SK-N-SH (cell line): ENCODE data around the gene TOPAZ1. TPM values are rescaled to one million over a fixed set of nuclear protein-coding genes. Genes with fewer than 3 reads are reported as not detected.

Experiments used
- CTCF ChIA-PET: fragments of 300-600, 350-600 bp; formaldehyde crosslinking; extraction: SDS; loops from one replicate; lab custom pipeline; 2021; lab: Yijun Ruan, JAX
- POLR2A ChIA-PET: fragments of 350-600 bp; sonication (Branson Sonifier 250); formaldehyde crosslinking; extraction: SDS; loops from one replicate; lab custom pipeline; 2020; ENCODE audit warnings: antibody characterized with exemption, inconsistent platforms; lab: Yijun Ruan, JAX
- DNase-seq: peaks from one replicate; pipeline ENCODE4 v3.0.0; 2012
- H2AFZ ChIP-seq: fragments of 200-600 bp; sonication (generic); 2 replicates; pipeline ENCODE4 v1.8.1; 2016; ENCODE audit warnings: antibody characterized with exemption, mild to moderate bottlenecking, low read depth
- H3F3A ChIP-seq: fragments of 200-600 bp; sonication (generic); replicated peaks from 2 replicates; pipeline ENCODE3; 2016; ENCODE audit warnings: antibody characterized with exemption, mild to moderate bottlenecking; ENCODE audit not compliant: insufficient read depth
- H3K27ac ChIP-seq, 2 experiments: fragments of 200-500 bp in 1 of 2; fragments of 200-600 bp in 1 of 2; sonication (Bioruptor generic) in 1 of 2; sonication (generic), shearing (Covaris generic) in 1 of 2; 2 replicates each; pipeline versions ENCODE4 v1.5.1 to v1.6.1; 2014 to 2016; ENCODE audit warnings: low read depth in 2 of 2, inconsistent platforms in 1 of 2, low read length in 1 of 2, mild to moderate bottlenecking in 1 of 2, mixed read lengths in 1 of 2
- H3K27me3 ChIP-seq: fragments of 200-600 bp; sonication (generic), shearing (Covaris generic); 2 replicates; pipeline ENCODE4 v1.6.1; 2016; ENCODE audit warnings: mixed run types; ENCODE audit not compliant: insufficient read depth
- H3K36me3 ChIP-seq, 2 experiments: fragments of 200-500 bp in 1 of 2; fragments of 200-600 bp in 1 of 2; sonication (Bioruptor generic) in 1 of 2; sonication (generic) in 1 of 2; replicated peaks in 1 of 2; 2 replicates each; pipeline versions ENCODE3 to v1.5.1; 2014 to 2016; ENCODE audit warnings: low read length in 1 of 2, mild to moderate bottlenecking in 1 of 2; ENCODE audit not compliant: insufficient read depth in 2 of 2, control insufficient read depth in 1 of 2
- H3K4me1 ChIP-seq, 2 experiments: fragments of 200-500 bp in 1 of 2; fragments of 200-600 bp in 1 of 2; sonication (Bioruptor generic) in 1 of 2; sonication (generic), shearing (Covaris generic) in 1 of 2; 2 replicates each; pipeline versions ENCODE4 v1.5.1 to v1.6.1; 2014 to 2016; ENCODE audit warnings: low read depth in 1 of 2, low read length in 1 of 2, mixed run types in 1 of 2; ENCODE audit not compliant: insufficient read depth in 2 of 2, control insufficient read depth in 1 of 2
- H3K4me2 ChIP-seq: fragments of 200-600 bp; sonication (generic), shearing (Covaris generic); 2 replicates; pipeline ENCODE4 v1.6.1; 2017; ENCODE audit warnings: mixed run types
- H3K4me3 ChIP-seq, 2 experiments: fragments of 200-500 bp in 1 of 2; fragments of 200-600 bp in 1 of 2; sonication (Bioruptor generic) in 1 of 2; sonication (generic), shearing (Covaris generic) in 1 of 2; 2 replicates each; pipeline versions ENCODE4 v1.5.1 to v1.8.1; 2014 to 2016; ENCODE audit warnings: low read depth in 2 of 2, inconsistent platforms in 1 of 2, low read length in 1 of 2, mild to moderate bottlenecking in 1 of 2, mixed read lengths in 1 of 2, moderate library complexity in 1 of 2
- H3K79me2 ChIP-seq: fragments of 200-600 bp; sonication (generic); 2 replicates; pipeline ENCODE4 v1.8.1; 2017; ENCODE audit warnings: mild to moderate bottlenecking; ENCODE audit not compliant: insufficient read depth
- H3K9ac ChIP-seq: fragments of 200-600 bp; sonication (generic); 2 replicates; pipeline ENCODE4 v1.6.1; 2017; ENCODE audit warnings: mixed run types
- H3K9me2 ChIP-seq: fragments of 200-600 bp; sonication (generic); 2 replicates; pipeline ENCODE4 v1.6.1; 2017; ENCODE audit warnings: mixed run types
- H3K9me3 ChIP-seq: fragments of 200-600 bp; sonication (generic); 2 replicates; pipeline ENCODE4 v1.6.1; 2017; ENCODE audit warnings: mixed run types, mild to moderate bottlenecking, moderate library complexity
- H4K20me1 ChIP-seq: fragments of 200-600 bp; sonication (generic); 2 replicates; pipeline ENCODE4 v1.6.1; 2017; ENCODE audit warnings: mild to moderate bottlenecking, mixed run types; ENCODE audit not compliant: insufficient read depth
- ELF1 ChIP-seq: IDR thresholded peaks from 2 replicates; pipeline ENCODE4 v1.4.0; 2012
- EP300 ChIP-seq, 2 experiments: IDR thresholded peaks; 2 replicates each; pipeline versions ENCODE4 v1.4.0 to v1.6.1; 2012; ENCODE audit warnings: borderline replicate concordance in 1 of 2, low read depth in 1 of 2, low read length in 1 of 2
- EZH2phosphoT487 ChIP-seq: fragments of 200-600 bp; sonication (generic); IDR thresholded peaks from 2 replicates; pipeline ENCODE4 v1.6.1; 2017; ENCODE audit warnings: low read depth, mixed run types, mild to moderate bottlenecking, antibody characterized with exemption, moderate library complexity, borderline replicate concordance
- FOSL2 ChIP-seq: IDR thresholded peaks from 2 replicates; pipeline ENCODE4 v1.4.0; 2012; ENCODE audit warnings: low read depth, mild to moderate bottlenecking, moderate library complexity, borderline replicate concordance
- FOXM1 ChIP-seq: IDR thresholded peaks from 2 replicates; pipeline ENCODE4 v1.4.0; 2012; ENCODE audit warnings: low read depth, mild to moderate bottlenecking
- GABPA ChIP-seq: IDR thresholded peaks from 2 replicates; pipeline ENCODE4 v1.4.0; 2012; ENCODE audit warnings: low read depth, mild to moderate bottlenecking
- JUND ChIP-seq: IDR thresholded peaks from 2 replicates; pipeline ENCODE4 v1.4.0; 2012
- NRF1 ChIP-seq: IDR thresholded peaks from 2 replicates; pipeline ENCODE4 v1.6.1; 2012; ENCODE audit warnings: low read depth, mild to moderate bottlenecking, low read length
- RAD21 ChIP-seq: IDR thresholded peaks from 2 replicates; pipeline ENCODE4 v1.6.1; 2012; ENCODE audit warnings: mild to moderate bottlenecking, low read length
- RCOR1 ChIP-seq: fragments of 150-350 bp; IDR thresholded peaks from 2 replicates; pipeline ENCODE4 v1.6.1; 2017; ENCODE audit warnings: antibody characterized with exemption, low read length
- RFX5 ChIP-seq: IDR thresholded peaks from 2 replicates; pipeline ENCODE4 v1.6.1; 2012; ENCODE audit warnings: mild to moderate bottlenecking, improper control_type of control experiment, low read length
- TAF1 ChIP-seq: IDR thresholded peaks from 2 replicates; pipeline ENCODE4 v1.6.1; 2012; ENCODE audit warnings: low read depth, mild to moderate bottlenecking, low read length, moderate library complexity, borderline replicate concordance
- TCF12 ChIP-seq: IDR thresholded peaks from 2 replicates; pipeline ENCODE4 v1.4.0; 2012
- USF1 ChIP-seq: IDR thresholded peaks from 2 replicates; pipeline ENCODE4 v1.4.0; 2012; ENCODE audit warnings: low read depth, borderline replicate concordance
- USF2 ChIP-seq: fragments of 150-350 bp; IDR thresholded peaks from 2 replicates; pipeline ENCODE4 v1.6.1; 2017; ENCODE audit warnings: antibody characterized with exemption, low read length, low read depth, borderline replicate concordance
- YY1 ChIP-seq: IDR thresholded peaks from 2 replicates; pipeline ENCODE4 v1.4.0; 2012; ENCODE audit warnings: low read depth, mild to moderate bottlenecking
- WGBS: methylation state at CpG from one replicate; pipeline ENCODE4 v1.1.6; 2017; ENCODE audit warnings: low lambda C conversion rate; 5-methylcytosine and 5-hydroxymethylcytosine counted together
- polyA plus RNA-seq, 3 experiments: library from polyadenylated mRNA; depleted of rRNA; stranded (reverse); fragments of >200 nt; gene quantifications; 2 replicates each; pipeline ENCODE4 v1.2.3, GENCODE V29; 2012
- TF ChIP-seq, protein P1 (sequence below): fragments of 150-350 bp; IDR thresholded peaks from 2 replicates; pipeline ENCODE4 v1.6.1; 2016; ENCODE audit warnings: mild to moderate bottlenecking, low read depth, low read length
- TF ChIP-seq, protein P2 (sequence below): IDR thresholded peaks from 2 replicates; pipeline ENCODE4 v1.4.0; 2012; ENCODE audit warnings: low read depth, borderline replicate concordance
- TF ChIP-seq, protein P3 (sequence below): IDR thresholded peaks from 2 replicates; pipeline ENCODE4 v1.4.0; 2012; ENCODE audit warnings: low read depth
- TF ChIP-seq, protein P4 (sequence below): IDR thresholded peaks from 2 replicates; pipeline ENCODE4; 2012

The TOPAZ1 gene
- polyA plus RNA-seq, 1 of the 3 experiments (the other 2 are of a cell fraction): not detected

- TF ChIP-seq USF2 (no peak), NRF1 (no peak), FOXM1 (no peak)
- TF ChIP-seq, protein P1, sequence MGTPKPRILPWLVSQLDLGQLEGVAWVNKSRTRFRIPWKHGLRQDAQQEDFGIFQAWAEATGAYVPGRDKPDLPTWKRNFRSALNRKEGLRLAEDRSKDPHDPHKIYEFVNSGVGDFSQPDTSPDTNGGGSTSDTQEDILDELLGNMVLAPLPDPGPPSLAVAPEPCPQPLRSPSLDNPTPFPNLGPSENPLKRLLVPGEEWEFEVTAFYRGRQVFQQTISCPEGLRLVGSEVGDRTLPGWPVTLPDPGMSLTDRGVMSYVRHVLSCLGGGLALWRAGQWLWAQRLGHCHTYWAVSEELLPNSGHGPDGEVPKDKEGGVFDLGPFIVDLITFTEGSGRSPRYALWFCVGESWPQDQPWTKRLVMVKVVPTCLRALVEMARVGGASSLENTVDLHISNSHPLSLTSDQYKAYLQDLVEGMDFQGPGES: no peak
Measured at GRCh38 chr3:44365952-44366351, 124.3 kb downstream of the TOPAZ1 start (continued).

GRCh38 chr3:44375450-44375849 lies 133.8 kb downstream of the TOPAZ1 start:
- H3K9me3 ChIP-seq: 0 out of 2 replicates have a peak, but pooled peaks cover 3% of the 10 kb centered on the region
- DNase-seq: no peak
- H3F3A ChIP-seq: no peaks in the 10 kb centered on the region
- 94% methylated on average over 1 of the region's 1 CpG for WGBS
- no peak overlapping the region for H3K9ac ChIP-seq
- H3K4me2 ChIP-seq: no peak overlapping the region
- no peak overlapping the region for H2AFZ ChIP-seq
- H3K36me3 ChIP-seq: peaks cover 0 to 10% of the 10 kb centered on the region in 2 experiments
- no peaks in the 10 kb centered on the region for H3K79me2 ChIP-seq
- H3K27ac ChIP-seq: no peak overlapping the region
- no peaks in the 10 kb centered on the region for H3K27me3 ChIP-seq
- no peak overlapping the region for H3K4me3 ChIP-seq
- H4K20me1 ChIP-seq: no peaks in the 10 kb centered on the region
- POLR2A ChIA-PET: no interaction called here
- H3K4me1 ChIP-seq: no peaks in the 10 kb centered on the region
- no peaks in the 10 kb centered on the region for H3K9me2 ChIP-seq
- TF ChIP-seq NRF1: no peak
- no peak for TF ChIP-seq TCF12
- no peak for TF ChIP-seq YY1
- no peak for TF ChIP-seq EZH2phosphoT487
- TF ChIP-seq, protein P2, sequence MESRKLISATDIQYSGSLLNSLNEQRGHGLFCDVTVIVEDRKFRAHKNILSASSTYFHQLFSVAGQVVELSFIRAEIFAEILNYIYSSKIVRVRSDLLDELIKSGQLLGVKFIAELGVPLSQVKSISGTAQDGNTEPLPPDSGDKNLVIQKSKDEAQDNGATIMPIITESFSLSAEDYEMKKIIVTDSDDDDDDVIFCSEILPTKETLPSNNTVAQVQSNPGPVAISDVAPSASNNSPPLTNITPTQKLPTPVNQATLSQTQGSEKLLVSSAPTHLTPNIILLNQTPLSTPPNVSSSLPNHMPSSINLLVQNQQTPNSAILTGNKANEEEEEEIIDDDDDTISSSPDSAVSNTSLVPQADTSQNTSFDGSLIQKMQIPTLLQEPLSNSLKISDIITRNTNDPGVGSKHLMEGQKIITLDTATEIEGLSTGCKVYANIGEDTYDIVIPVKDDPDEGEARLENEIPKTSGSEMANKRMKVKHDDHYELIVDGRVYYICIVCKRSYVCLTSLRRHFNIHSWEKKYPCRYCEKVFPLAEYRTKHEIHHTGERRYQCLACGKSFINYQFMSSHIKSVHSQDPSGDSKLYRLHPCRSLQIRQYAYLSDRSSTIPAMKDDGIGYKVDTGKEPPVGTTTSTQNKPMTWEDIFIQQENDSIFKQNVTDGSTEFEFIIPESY: no peak
- no peak for TF ChIP-seq RCOR1
- TF ChIP-seq, protein P3, sequence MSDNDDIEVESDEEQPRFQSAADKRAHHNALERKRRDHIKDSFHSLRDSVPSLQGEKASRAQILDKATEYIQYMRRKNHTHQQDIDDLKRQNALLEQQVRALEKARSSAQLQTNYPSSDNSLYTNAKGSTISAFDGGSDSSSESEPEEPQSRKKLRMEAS: no peak
- TF ChIP-seq USF1: no peak
- TF ChIP-seq RFX5: no peak
- no peak for TF ChIP-seq FOSL2
- no peak for TF ChIP-seq USF2
- no peak for TF ChIP-seq RAD21
- no peak for TF ChIP-seq TAF1
- no peak for TF ChIP-seq JUND
- TF ChIP-seq EP300 (IDR thresholded peaks at IDR 0.05; ENCODE audit: borderline replicate concordance in 1 of 2, low read depth in 1 of 2, low read length in 1 of 2): no peak
- TF ChIP-seq, protein P4, sequence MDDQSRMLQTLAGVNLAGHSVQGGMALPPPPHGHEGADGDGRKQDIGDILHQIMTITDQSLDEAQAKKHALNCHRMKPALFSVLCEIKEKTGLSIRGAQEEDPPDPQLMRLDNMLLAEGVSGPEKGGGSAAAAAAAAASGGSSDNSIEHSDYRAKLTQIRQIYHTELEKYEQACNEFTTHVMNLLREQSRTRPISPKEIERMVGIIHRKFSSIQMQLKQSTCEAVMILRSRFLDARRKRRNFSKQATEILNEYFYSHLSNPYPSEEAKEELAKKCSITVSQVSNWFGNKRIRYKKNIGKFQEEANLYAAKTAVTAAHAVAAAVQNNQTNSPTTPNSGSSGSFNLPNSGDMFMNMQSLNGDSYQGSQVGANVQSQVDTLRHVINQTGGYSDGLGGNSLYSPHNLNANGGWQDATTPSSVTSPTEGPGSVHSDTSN: no peak
- TF ChIP-seq GABPA: no peak
- no peak for TF ChIP-seq ELF1
- TF ChIP-seq, all 33 proteins: peak for 0
- CTCF ChIA-PET: interaction anchor here (0.6 to 1.6 kb wide), 3 partner anchors 15 to 32 kb away, joined by 3 to 4 read pairs (median 3); no protein-coding TSS in a partner anchor
